IMR-90 (cell line): ENCODE results near the gene RAB40C. TPM values are rescaled to one million over a fixed set of nuclear protein-coding genes. Genes with fewer than 3 reads are reported as not detected.

Experiments
- ATAC-seq: fragments of 200-7000 bp; cut with Tn5 transposase; 2 replicates; pipeline ENCODE4 v1.9.1; 2020; ENCODE audit warnings: low read depth, mild to moderate bottlenecking, moderate library complexity
- BruUV-seq: library from RNA; stranded (reverse); fragments of 400-500 nt; replicated peaks from 2 replicates; lab custom pipeline; 2021; lab: Mats Ljungman, UMichigan
- CTCF ChIA-PET: fragments of 300-600 bp; formaldehyde crosslinking; extraction: SDS; loops from one replicate; lab custom pipeline; 2021; ENCODE audit warnings: antibody characterized with exemption; lab: Yijun Ruan, JAX
- POLR2A ChIA-PET: fragments of 300-600 bp; sonication (Branson Sonifier 250); formaldehyde crosslinking; loops from one replicate; lab custom pipeline; 2022; ENCODE audit warnings: antibody characterized with exemption; ENCODE audit not compliant: unreplicated experiment; lab: Charles Lee
- DNase-seq: peaks from one replicate; pipeline ENCODE4 v3.0.0; 2013
- H2AFZ ChIP-seq: replicated peaks from 2 replicates; pipeline ENCODE3; 2013; ENCODE audit warnings: low read length, mild to moderate bottlenecking; ENCODE audit not compliant: poor library complexity
- H2AK5ac ChIP-seq: 2 replicates; pipeline ENCODE4 v1.6.1; 2013; ENCODE audit warnings: low read depth, low read length, inconsistent platforms
- H2AK9ac ChIP-seq: replicated peaks from 2 replicates; pipeline ENCODE3; 2013; ENCODE audit warnings: mild to moderate bottlenecking, low read depth, low read length, moderate library complexity; ENCODE audit not compliant: poor library complexity
- H2BK120ac ChIP-seq: 2 replicates; pipeline ENCODE4 v1.6.1; 2013; ENCODE audit warnings: low read depth, low read length, inconsistent platforms
- H2BK15ac ChIP-seq: 3 replicates; pipeline ENCODE4 v1.6.1; 2013; ENCODE audit warnings: low read depth, low read length, inconsistent platforms
- H2BK20ac ChIP-seq: 2 replicates; pipeline ENCODE4 v1.6.1; 2013; ENCODE audit warnings: low read depth, mild to moderate bottlenecking, inconsistent platforms, low read length, moderate library complexity
- H2BK5ac ChIP-seq: 2 replicates; pipeline ENCODE4 v1.6.1; 2013; ENCODE audit warnings: mild to moderate bottlenecking, low read depth, low read length, inconsistent platforms; ENCODE audit not compliant: poor library complexity, severe bottlenecking
- H3K14ac ChIP-seq: replicated peaks from 2 replicates; pipeline ENCODE4 v1.6.1; 2013; ENCODE audit warnings: low read depth, low read length, inconsistent platforms
- H3K18ac ChIP-seq: 2 replicates; pipeline ENCODE4 v1.6.1; 2013; ENCODE audit warnings: low read depth, low read length, control low read depth
- H3K23ac ChIP-seq: 2 replicates; pipeline ENCODE4 v1.6.1; 2013; ENCODE audit warnings: low read depth, low read length, inconsistent platforms
- H3K27ac ChIP-seq: 2 replicates; pipeline ENCODE4 v1.5.1; 2013; ENCODE audit warnings: mild to moderate bottlenecking, control low read depth, low read length; ENCODE audit not compliant: insufficient read depth
- H3K27me3 ChIP-seq: 2 replicates; pipeline ENCODE4 v1.6.1; 2013; ENCODE audit warnings: low read length; ENCODE audit not compliant: control insufficient read depth, insufficient read depth
- H3K36me3 ChIP-seq: 2 replicates; pipeline ENCODE4 v1.6.1; 2013; ENCODE audit warnings: low read length, mixed read lengths; ENCODE audit not compliant: control insufficient read depth, insufficient read depth
- H3K4ac ChIP-seq: 2 replicates; pipeline ENCODE4 v1.6.1; 2013; ENCODE audit warnings: low read depth, low read length, inconsistent platforms
- H3K4me1 ChIP-seq: 2 replicates; pipeline ENCODE4 v1.6.1; 2013; ENCODE audit warnings: low read length, mixed read lengths; ENCODE audit not compliant: control insufficient read depth, insufficient read depth
- H3K4me2 ChIP-seq: 2 replicates; pipeline ENCODE4 v1.6.1; 2013; ENCODE audit warnings: low read depth, mild to moderate bottlenecking, control low read depth, low read length, moderate library complexity
- H3K4me3 ChIP-seq: 2 replicates; pipeline ENCODE4 v1.5.1; 2013; ENCODE audit warnings: low read depth, mild to moderate bottlenecking, control low read depth, low read length, moderate library complexity; ENCODE audit not compliant: insufficient read depth
- H3K56ac ChIP-seq: 2 replicates; pipeline ENCODE4 v1.6.1; 2013; ENCODE audit warnings: low read length, inconsistent platforms; ENCODE audit not compliant: insufficient read depth; ENCODE audit errors: extremely low read depth
- H3K79me1 ChIP-seq, 2 experiments: 2 replicates each; pipeline ENCODE4 v1.6.1; 2013; ENCODE audit warnings: low read length in 2 of 2, inconsistent platforms in 1 of 2, low read depth in 1 of 2
- H3K9ac ChIP-seq: 2 replicates; pipeline ENCODE4 v1.6.1; 2013; ENCODE audit warnings: low read depth, low read length, control low read depth
- H3K9me1 ChIP-seq: 2 replicates; pipeline ENCODE4 v1.6.1; 2013; ENCODE audit warnings: low read length, inconsistent platforms; ENCODE audit not compliant: insufficient read depth
- H3K9me3 ChIP-seq: 2 replicates; pipeline ENCODE4 v1.6.1; 2013; ENCODE audit warnings: low read length; ENCODE audit not compliant: control insufficient read depth, insufficient read depth
- H4K20me1 ChIP-seq: 2 replicates; pipeline ENCODE4 v1.6.1; 2013; ENCODE audit warnings: low read length, inconsistent platforms; ENCODE audit not compliant: insufficient read depth
- H4K5ac ChIP-seq: 2 replicates; pipeline ENCODE4 v1.6.1; 2013; ENCODE audit warnings: mild to moderate bottlenecking, low read depth, low read length, control low read depth
- H4K8ac ChIP-seq, 2 experiments: 2 replicates each; pipeline ENCODE4 v1.6.1; 2013; ENCODE audit warnings: low read depth in 2 of 2, low read length in 2 of 2, control low read depth in 1 of 2, inconsistent platforms in 1 of 2
- H4K91ac ChIP-seq: 2 replicates; pipeline ENCODE4 v1.6.1; 2013; ENCODE audit warnings: low read depth, low read length, inconsistent platforms; ENCODE audit not compliant: insufficient read depth
- CEBPB ChIP-seq: IDR thresholded peaks from 2 replicates; pipeline ENCODE4 v1.6.1; 2012; ENCODE audit warnings: low read depth, low read length, improper control_type of control experiment
- POLR2A ChIP-seq: IDR thresholded peaks from 2 replicates; pipeline ENCODE4 v1.6.1; 2012; ENCODE audit warnings: mild to moderate bottlenecking, low read depth, low read length
- WGBS, 2 experiments: methylation state at CpG; one replicate each; pipeline versions ENCODE4 v1.1.5 to v1.1.7; 2013; ENCODE audit warnings: missing lambda C conversion rate in 2 of 2; ENCODE audit not compliant: insufficient read length in 1 of 2; ENCODE audit errors: extremely low coverage in 2 of 2; 5-methylcytosine and 5-hydroxymethylcytosine counted together
- dilution Hi-C: fragments of 300-500 bp; cut with HindIII; formaldehyde crosslinking; loops from one replicate; pipeline ENCODE4 v1.14.3; 2018; ENCODE audit warnings: low sequenced_read_pairs; ENCODE audit not compliant: unreplicated experiment
- in situ Hi-C: fragments of 300-500 bp; cut with MboI; formaldehyde crosslinking; loops from 3 replicates; pipeline ENCODE4 v1.14.3; 2019; ENCODE audit warnings: low sequenced_read_pairs, inconsistent platforms, mixed read lengths
- intact Hi-C: fragments of 100-400 bp; cut with micrococcal nuclease; formaldehyde crosslinking; loops from 2 replicates; pipeline ENCODE4 v1.10.0; 2022
- polyA plus RNA-seq, 3 experiments: library from polyadenylated mRNA; depleted of rRNA; stranded (reverse); fragments of >200 nt; gene quantifications; 2 replicates each; pipeline ENCODE4 v1.2.3, GENCODE V29; 2012; ENCODE audit warnings: low replicate concordance in 1 of 3
- total RNA-seq: library from RNA; depleted of rRNA; stranded (reverse); fragments of >200 nt; gene quantifications from 2 replicates; pipeline ENCODE4 v1.2.3, GENCODE V29; 2012

Gene RAB40C
- total and polyA plus RNA-seq, 2 of the 4 experiments (the other 2 are of a cell fraction): 6.8 to 13.7 TPM

- Histone ChIP-seq H4K91ac (no peak overlapping the region), H3K4me2 (no peak overlapping the region), H2AFZ (no peak overlapping the region), H3K14ac (no peak overlapping the region), H2AK5ac (no peak overlapping the region), H2AK9ac (peak overlapping the region; percentile 5), H3K4me1 (peaks cover 11% of the 10 kb centered on the region), H3K4me3 (no peak overlapping the region), H2BK20ac (no peak overlapping the region), H3K27me3 (no peaks in the 10 kb centered on the region), H3K56ac (no peak overlapping the region), H4K8ac (no peak overlapping the region), H4K5ac (no peak overlapping the region), H2BK5ac (no peak overlapping the region), H3K9ac (no peak overlapping the region), H3K79me1 (peaks cover 31 to 82% of the 10 kb centered on the region in 2 experiments; a peak in 3 of 4 replicates), H4K20me1 (peaks cover 63% of the 10 kb centered on the region), H3K36me3 (peaks cover 5% of the 10 kb centered on the region; the same call in 1 of the 2 replicates), H3K4ac (no peak overlapping the region), H3K9me1 (peaks cover 12% of the 10 kb centered on the region; the same call in 1 of the 2 replicates), H3K23ac (no peak overlapping the region), H3K18ac (no peak overlapping the region), H2BK120ac (no peak overlapping the region), H3K9me3 (no peaks in the 10 kb centered on the region), H3K27ac (no peak overlapping the region), H2BK15ac (no peak overlapping the region)
- dilution Hi-C loops: no loop called here
- intact Hi-C loops: no loop called here
- TF ChIP-seq POLR2A: no peak
- TF ChIP-seq CEBPB: peak; percentile 56
- ChIA-PET CTCF (no interaction called here), POLR2A (interaction anchor here (0.5 kb wide), 1 partner anchor 51 kb away, joined by 20 read pairs; no protein-coding TSS in a partner anchor)
- in situ Hi-C loops: no loop called here
- 94% methylated on average over 12 of the region's 24 CpGs; no CpG with 5 or more reads in 1 of the 2 experiments for WGBS, 2 experiments
- DNase-seq (no peak), ATAC-seq (no peak)
- BruUV-seq: no TSS peak
Observed at GRCh38 chr16:592518-593306, 2.8 kb downstream of the RAB40C start.
